Testis (tissue), 2 donors: Measurements from ENCODE around the gene CYBA.

Experiments
- CTCF ChIP-seq, 3 experiments: fragments of 450-650 bp in 2 of 3; fragments of 200-600 bp in 1 of 3; sonication (generic) in 1 of 3; IDR thresholded peaks; one replicate each; pipeline ENCODE4 v1.5.1; 2016 to 2019; ENCODE audit warnings: antibody characterized with exemption in 3 of 3, mild to moderate bottlenecking in 2 of 3, moderate library complexity in 1 of 3
- POLR2A ChIP-seq: fragments of 450-650 bp; IDR thresholded peaks from one replicate; pipeline ENCODE4 v1.6.1; 2017; ENCODE audit warnings: antibody characterized with exemption, mild to moderate bottlenecking, moderate library complexity

GRCh38 chr16:88692861-88693260, 42.0 kb upstream of the CYBA start:
- TF ChIP-seq CTCF (IDR thresholded peaks at IDR 0.05) = no peak
- TF ChIP-seq POLR2A = no peak
